ENCODE results near the gene DUSP10.

The DUSP10 gene

GRCh38 chr1:221727146-221728036 lies 14.5 kb downstream of the DUSP10 start:
- Histone ChIP-seq H3K27ac (no peak overlapping the region), H3K4me3 (ENCODE audit: low read depth, low read length) (no peak overlapping the region), H3K36me3 (no peaks in the 10 kb centered on the region), H3K27me3 (ENCODE audit: insufficient read depth, low read depth, severe bottlenecking) (no peaks in the 10 kb centered on the region), H3K9me3 (ENCODE audit: severe bottlenecking) (no peaks in the 10 kb centered on the region)
- no peak for DNase-seq
- no peak for TF ChIP-seq CTCF (IDR thresholded peaks at IDR 0.05; ENCODE audit: low read depth, low read length)

- no peak for TF ChIP-seq CTCF (IDR thresholded peaks at IDR 0.05; ENCODE audit: low read depth, low read length)
- Histone ChIP-seq H3K4me3 (ENCODE audit: low read depth, low read length) (no peak overlapping the region), H3K27me3 (ENCODE audit: insufficient read depth, low read depth, severe bottlenecking) (no peaks in the 10 kb centered on the region), H3K9me3 (ENCODE audit: severe bottlenecking) (no peaks in the 10 kb centered on the region), H3K36me3 (no peaks in the 10 kb centered on the region), H3K27ac (no peak overlapping the region)
- no peak for DNase-seq
These were observed 15.9 kb downstream of the DUSP10 start for GRCh38 chr1:221725735-221726672.

GRCh38 chr1:221724931-221725605 lies 16.8 kb downstream of the DUSP10 start:
- no peaks in the 10 kb centered on the region for H3K27me3 ChIP-seq (ENCODE audit: insufficient read depth, low read depth, severe bottlenecking)
- no peaks in the 10 kb centered on the region for H3K9me3 ChIP-seq (ENCODE audit: severe bottlenecking)
- TF ChIP-seq CTCF (IDR thresholded peaks at IDR 0.05; ENCODE audit: low read depth, low read length): no peak
- H3K27ac ChIP-seq: no peak overlapping the region
- H3K4me3 ChIP-seq (ENCODE audit: low read depth, low read length): no peak overlapping the region
- no peaks in the 10 kb centered on the region for H3K36me3 ChIP-seq
- DNase-seq: no peak

- no peak for TF ChIP-seq CTCF (IDR thresholded peaks at IDR 0.05; ENCODE audit: low read depth, low read length)
- H3K9me3 ChIP-seq (ENCODE audit: severe bottlenecking): no peaks in the 10 kb centered on the region
- no peak overlapping the region for H3K27ac ChIP-seq
- DNase-seq: no peak
- H3K4me3 ChIP-seq (ENCODE audit: low read depth, low read length): no peak overlapping the region
- no peaks in the 10 kb centered on the region for H3K27me3 ChIP-seq (ENCODE audit: insufficient read depth, low read depth, severe bottlenecking)
- H3K36me3 ChIP-seq: no peaks in the 10 kb centered on the region
These were observed 18.0 kb downstream of the DUSP10 start for GRCh38 chr1:221723848-221724236.

- Histone ChIP-seq H3K4me3 (ENCODE audit: low read depth, low read length) (no peak overlapping the region), H3K9me3 (ENCODE audit: severe bottlenecking) (no peaks in the 10 kb centered on the region)
- DNase-seq: no peak
These were observed 18.7 kb downstream of the DUSP10 start for GRCh38 chr1:221723018-221723847.

More at GRCh38 chr1:221723018-221723847, 18.7 kb downstream of the DUSP10 start:
- TF ChIP-seq CTCF (IDR thresholded peaks at IDR 0.05; ENCODE audit: low read depth, low read length): no peak
- H3K36me3 ChIP-seq: no peaks in the 10 kb centered on the region
- no peak overlapping the region for H3K27ac ChIP-seq
- H3K27me3 ChIP-seq (ENCODE audit: insufficient read depth, low read depth, severe bottlenecking): no peaks in the 10 kb centered on the region
